A673 (cell line): ENCODE results near the gene CEP63. TPM values are rescaled to one million over a fixed set of nuclear protein-coding genes. Genes with fewer than 3 reads are reported as not detected.

Source experiments
- BruUV-seq: library from RNA; stranded (reverse); fragments of 400-500 nt; replicated peaks from 2 replicates; lab custom pipeline; 2021; lab: Mats Ljungman, UMichigan
- CTCF ChIA-PET: fragments of 300-600 bp; sonication (Branson Sonifier 250); formaldehyde crosslinking; loops from one replicate; lab custom pipeline; 2022; ENCODE audit warnings: antibody characterized with exemption; lab: Charles Lee
- POLR2A ChIA-PET: fragments of 300-600 bp; sonication (Branson Sonifier 250); formaldehyde crosslinking; loops from one replicate; lab custom pipeline; 2022; ENCODE audit warnings: antibody characterized with exemption; ENCODE audit not compliant: low non-redundant PET; lab: Charles Lee
- DNase-seq: peaks from one replicate; pipeline ENCODE4 v3.0.0-alpha.2; 2015; ENCODE audit warnings: low spot score
- H3K27ac ChIP-seq: fragments of 200-600 bp; sonication (generic); 2 replicates; pipeline ENCODE4 v1.5.1; 2016; ENCODE audit warnings: mixed run types, low read depth, mild to moderate bottlenecking, mixed read lengths, antibody characterized with exemption, low read length; ENCODE audit not compliant: poor library complexity, severe bottlenecking
- H3K27me3 ChIP-seq: fragments of 200-600 bp; sonication (generic); replicated peaks from 2 replicates; pipeline ENCODE4 v1.6.1; 2017; ENCODE audit warnings: mixed run types, low read depth, mild to moderate bottlenecking, mixed read lengths, antibody characterized with exemption, low read length; ENCODE audit not compliant: insufficient read depth, poor library complexity
- H3K36me3 ChIP-seq: fragments of 200-600 bp; sonication (generic); 2 replicates; pipeline ENCODE4 v1.6.1; 2016; ENCODE audit warnings: mixed run types, mild to moderate bottlenecking, mixed read lengths, antibody characterized with exemption, low read length; ENCODE audit not compliant: insufficient read depth, poor library complexity, severe bottlenecking
- H3K4me1 ChIP-seq: fragments of 200-600 bp; sonication (generic); 2 replicates; pipeline ENCODE4 v1.6.1; 2017; ENCODE audit warnings: mixed run types, mild to moderate bottlenecking, mixed read lengths, antibody characterized with exemption, low read length; ENCODE audit not compliant: insufficient read depth, poor library complexity, severe bottlenecking
- H3K4me3 ChIP-seq: fragments of 200-600 bp; sonication (generic); 2 replicates; pipeline ENCODE4 v1.5.1; 2016; ENCODE audit warnings: low read depth, mixed run types, mild to moderate bottlenecking, mixed read lengths, low read length; ENCODE audit not compliant: poor library complexity, severe bottlenecking
- H3K9me3 ChIP-seq: fragments of 200-600 bp; sonication (generic); 2 replicates; pipeline ENCODE4 v1.6.1; 2016; ENCODE audit warnings: mixed run types, low read depth, mild to moderate bottlenecking, mixed read lengths, antibody characterized with exemption, low read length; ENCODE audit not compliant: poor library complexity, severe bottlenecking
- CTCF ChIP-seq: fragments of 300-800, 200-600 bp; sonication (generic); conservative IDR thresholded peaks from 2 replicates; pipeline ENCODE4 v1.5.1; 2017; ENCODE audit warnings: low read depth, mild to moderate bottlenecking, antibody characterized with exemption, low read length, moderate library complexity, mixed read lengths
- EZH2 ChIP-seq: fragments of 200-600 bp; sonication (generic); IDR thresholded peaks from 2 replicates; pipeline ENCODE4 v1.6.1; 2017; ENCODE audit warnings: borderline replicate concordance, low read depth, mild to moderate bottlenecking, mixed read lengths, antibody characterized with exemption, low read length; ENCODE audit not compliant: poor library complexity, severe bottlenecking
- intact Hi-C: fragments of 100-400 bp; cut with micrococcal nuclease; formaldehyde crosslinking; loops from one replicate; pipeline ENCODE4 v1.10.0; 2022; ENCODE audit not compliant: unreplicated experiment
- total RNA-seq: library from RNA; stranded (reverse); gene quantifications from 2 replicates; pipeline ENCODE4 v1.2.3, GENCODE V29; 2021

CEP63 gene
- total RNA-seq, 1 experiment from 2014 or later = 29.2 TPM

GRCh38 chr3:134481166-134481565 is 4.7 kb upstream of the CEP63 start:
- intact Hi-C loops = no loop called here
- Histone ChIP-seq H3K9me3 (no peaks in the 10 kb centered on the region), H3K27me3 (no peaks in the 10 kb centered on the region), H3K4me1 (peaks cover 8% of the 10 kb centered on the region), H3K4me3 (no peak overlapping the region), H3K36me3 (peaks cover 53% of the 10 kb centered on the region), H3K27ac (no peak overlapping the region)
- no peak for DNase-seq
- POLR2A ChIA-PET = no interaction called here
- TF ChIP-seq EZH2 (no peak), CTCF (no peak)
- no TSS peak for BruUV-seq
- CTCF ChIA-PET = no interaction called here

GRCh38 chr3:134482622-134483021 is 3.2 kb upstream of the CEP63 start:
- Histone ChIP-seq H3K4me3 (no peak overlapping the region), H3K4me1 (peaks cover 14% of the 10 kb centered on the region), H3K36me3 (peaks cover 47% of the 10 kb centered on the region), H3K9me3 (no peaks in the 10 kb centered on the region), H3K27me3 (no peaks in the 10 kb centered on the region), H3K27ac (no peak overlapping the region)
- intact Hi-C loops = no loop called here
- CTCF ChIA-PET = interaction anchor here (0.5 to 0.9 kb wide), 2 partner anchors 9 to 811 kb away, joined by 3 to 4 read pairs; no protein-coding TSS in a partner anchor
- POLR2A ChIA-PET = no interaction called here
- TF ChIP-seq CTCF (no peak), EZH2 (no peak)
- DNase-seq = no peak
- no TSS peak for BruUV-seq

- ChIA-PET POLR2A (no interaction called here), CTCF (interaction anchor here (0.5 to 0.6 kb wide), 2 partner anchors 14 to 811 kb away, joined by 3 to 4 read pairs; no protein-coding TSS in a partner anchor)
- H3K9me3 ChIP-seq = no peaks in the 10 kb centered on the region
- peaks cover 40% of the 10 kb centered on the region for H3K36me3 ChIP-seq
- no peak for TF ChIP-seq CTCF
- no peak for TF ChIP-seq EZH2
- H3K4me3 ChIP-seq = no peak overlapping the region
- DNase-seq = no peak
- BruUV-seq = no TSS peak
- no peak overlapping the region for H3K27ac ChIP-seq
- H3K4me1 ChIP-seq = peaks cover 14% of the 10 kb centered on the region
- no peaks in the 10 kb centered on the region for H3K27me3 ChIP-seq
- intact Hi-C loops = no loop called here
Measured at GRCh38 chr3:134483195-134483900, 2.5 kb upstream of the CEP63 start.
